Stimulated activated CD4-positive, alpha-beta T cell treated with anti-CD3 and anti-CD28 coated beads, Interleukin-4, amount 100 ng/mL, for 1 hour (primary cell): Measurements from ENCODE around the gene PRM1.
A peak's percentile ranks its signal among the peaks of the same experiment; 100 is the strongest.
"Not testable (repeated sequence)": the region's sequence is repeated elsewhere in the genome, so short reads cannot be mapped to it uniquely, and the experiment has no call there.

ENCODE experiments used
- DNase-seq: peaks from one replicate; pipeline ENCODE4 v3.0.0-alpha.2; 2020

Gene PRM1

GRCh38 chr16:11313493-11314308 is 32.6 kb upstream of the PRM1 start:
- no peak for DNase-seq

DNA sequence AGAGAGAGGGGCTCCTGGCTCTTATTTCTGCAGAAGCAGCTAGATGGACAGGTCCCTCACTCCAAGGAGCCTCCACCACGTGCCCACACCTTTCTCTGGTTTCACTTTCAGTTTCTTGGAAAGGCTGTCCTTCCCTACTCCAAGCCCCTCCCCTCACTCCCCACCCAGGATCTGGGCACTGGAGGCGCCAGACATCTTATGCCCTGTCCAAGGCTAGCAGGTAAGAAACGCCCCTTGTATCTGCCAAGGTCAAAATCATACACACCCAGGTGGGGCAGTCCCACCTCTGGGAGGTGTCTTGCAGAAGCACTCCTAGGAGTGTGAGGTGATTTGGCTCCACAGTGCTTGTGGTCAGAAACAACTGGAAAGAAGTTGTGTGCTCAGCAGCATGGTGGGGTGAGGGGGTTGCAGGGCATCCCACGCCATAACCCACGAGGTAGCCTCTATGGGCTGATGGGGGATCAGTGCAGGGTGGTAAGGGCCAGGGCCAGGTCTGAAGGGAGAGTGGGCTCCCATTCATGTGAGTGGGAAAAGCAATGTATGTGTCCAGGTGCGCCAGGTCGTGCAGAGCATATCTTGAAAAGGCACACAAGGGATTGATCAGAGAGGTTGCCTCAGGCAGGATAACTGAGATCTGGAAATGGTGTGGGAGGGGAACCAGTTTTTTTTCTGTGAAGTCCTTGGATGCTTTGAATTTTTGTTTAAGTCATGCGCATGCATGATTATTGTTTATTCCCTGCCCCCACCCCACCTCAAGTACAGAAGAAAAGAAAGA is 31.8 kb upstream of the PRM1 start:
- no peak for DNase-seq

- DNase-seq: no peak
These were observed 29.9 kb upstream of the PRM1 start for GRCh38 chr16:11310997-11311561.

DNA sequence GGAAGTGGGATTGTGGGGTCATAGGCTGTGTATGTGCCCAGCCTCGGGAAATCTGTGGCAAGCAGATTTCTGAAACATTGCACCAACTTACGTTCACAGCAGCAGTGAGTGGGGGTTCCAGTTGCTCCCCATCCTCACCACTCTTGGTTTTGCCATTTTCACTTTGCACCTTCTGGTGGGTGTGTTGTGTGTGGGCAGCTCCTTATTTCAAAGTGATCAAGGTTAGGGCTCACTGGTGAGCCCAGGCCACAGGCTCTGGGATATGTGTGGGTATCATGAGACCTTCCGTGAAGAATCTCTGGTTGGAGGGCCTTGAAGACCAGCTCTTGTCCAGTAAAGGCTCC is 29.5 kb upstream of the PRM1 start:
- no peak for DNase-seq

GRCh38 chr16:11309895-11310633 is 28.9 kb upstream of the PRM1 start:
- DNase-seq: no peak

GRCh38 chr16:11308493-11309283 is 27.6 kb upstream of the PRM1 start:
- no peak for DNase-seq

DNA sequence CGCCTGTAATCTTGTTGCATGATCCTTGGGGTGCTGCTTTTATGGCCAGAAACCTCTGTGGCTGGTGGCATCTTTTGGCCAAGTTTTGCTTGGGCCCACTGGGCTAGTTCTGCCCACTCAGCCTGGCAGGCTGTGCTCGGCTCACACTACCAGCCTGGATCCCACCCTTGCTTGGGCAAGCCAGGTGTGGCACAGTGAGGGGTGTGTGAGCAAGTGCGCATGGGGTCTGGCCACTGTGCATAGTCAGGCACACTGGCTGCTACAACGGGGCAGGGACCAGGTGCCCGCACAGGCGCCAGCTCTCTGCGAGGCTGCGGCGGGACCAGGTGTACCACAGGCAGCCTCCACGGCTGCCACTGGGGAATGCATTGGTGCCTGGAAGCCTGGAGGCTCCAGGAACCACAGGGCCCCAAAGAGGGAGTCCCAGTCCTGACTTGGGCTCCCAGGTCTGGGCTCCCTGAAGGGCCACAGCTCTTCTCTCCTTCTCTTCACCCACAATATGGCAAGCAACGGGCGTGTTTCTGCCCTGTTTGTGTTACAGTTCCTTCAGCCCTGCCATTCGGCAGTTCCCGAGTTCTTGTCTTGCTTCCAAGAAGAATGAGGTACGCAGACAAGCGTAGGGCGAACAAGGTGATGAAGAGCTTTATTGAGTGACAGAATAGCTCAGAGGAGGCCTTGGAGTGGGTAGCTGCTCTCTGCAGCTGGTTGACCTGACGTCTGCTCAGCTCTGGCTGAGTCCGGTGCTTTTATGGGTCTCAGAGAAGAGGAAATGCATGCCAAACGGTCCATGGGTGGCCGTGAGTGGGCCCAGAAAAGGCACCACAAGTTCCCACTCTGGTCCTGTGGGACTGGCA is 26.7 kb upstream of the PRM1 start:
- no peak for DNase-seq

DNA sequence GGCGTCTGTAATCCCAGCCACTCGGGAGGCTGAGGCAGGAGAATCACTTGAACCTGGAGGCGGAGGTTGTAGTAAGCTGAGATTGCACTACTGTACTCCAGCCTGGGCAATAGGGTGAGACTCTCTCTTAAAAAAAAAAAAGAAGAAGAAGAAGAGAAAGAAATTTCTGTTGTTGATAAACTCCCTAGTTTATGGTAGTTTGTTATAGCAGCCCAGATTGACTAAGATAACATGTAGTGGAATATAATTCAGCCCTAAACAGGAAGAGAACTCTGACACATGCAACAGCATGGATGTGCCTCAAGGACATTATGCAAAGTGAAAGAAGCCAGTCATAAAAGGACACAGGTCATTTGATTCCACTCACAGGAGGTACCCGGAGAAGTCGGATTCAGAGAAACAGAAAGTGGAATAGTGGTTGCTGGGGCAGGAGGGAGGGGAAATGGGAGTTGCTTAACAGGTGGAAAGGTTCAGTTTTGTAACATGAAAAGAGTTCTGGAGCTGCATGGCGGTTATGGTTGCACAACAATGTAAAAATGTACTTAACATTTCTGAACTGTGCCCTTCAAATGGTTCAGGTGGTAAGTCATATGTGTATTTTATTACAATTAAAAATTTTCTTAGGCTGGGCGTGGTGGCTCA is 26.0 kb upstream of the PRM1 start:
- no peak for DNase-seq

DNA sequence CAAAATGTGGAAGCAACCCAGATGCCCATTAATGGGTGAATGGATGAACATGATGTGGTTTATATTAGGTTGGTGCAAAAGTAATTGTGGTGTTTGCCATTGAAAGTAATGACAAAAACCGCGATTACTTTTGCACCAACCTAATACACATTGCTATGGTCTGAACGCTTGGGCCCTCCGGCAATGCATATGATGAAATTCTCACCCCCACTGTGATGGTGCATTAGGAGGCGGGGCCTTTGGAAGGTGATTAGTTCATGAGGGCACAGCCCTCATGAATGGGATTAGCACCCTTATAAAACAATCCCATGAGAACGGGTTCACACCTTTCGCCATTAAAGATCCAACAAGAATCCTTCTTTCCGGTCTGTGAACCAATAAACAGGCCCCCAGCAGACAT is 25.3 kb upstream of the PRM1 start:
- DNase-seq: no peak

DNA sequence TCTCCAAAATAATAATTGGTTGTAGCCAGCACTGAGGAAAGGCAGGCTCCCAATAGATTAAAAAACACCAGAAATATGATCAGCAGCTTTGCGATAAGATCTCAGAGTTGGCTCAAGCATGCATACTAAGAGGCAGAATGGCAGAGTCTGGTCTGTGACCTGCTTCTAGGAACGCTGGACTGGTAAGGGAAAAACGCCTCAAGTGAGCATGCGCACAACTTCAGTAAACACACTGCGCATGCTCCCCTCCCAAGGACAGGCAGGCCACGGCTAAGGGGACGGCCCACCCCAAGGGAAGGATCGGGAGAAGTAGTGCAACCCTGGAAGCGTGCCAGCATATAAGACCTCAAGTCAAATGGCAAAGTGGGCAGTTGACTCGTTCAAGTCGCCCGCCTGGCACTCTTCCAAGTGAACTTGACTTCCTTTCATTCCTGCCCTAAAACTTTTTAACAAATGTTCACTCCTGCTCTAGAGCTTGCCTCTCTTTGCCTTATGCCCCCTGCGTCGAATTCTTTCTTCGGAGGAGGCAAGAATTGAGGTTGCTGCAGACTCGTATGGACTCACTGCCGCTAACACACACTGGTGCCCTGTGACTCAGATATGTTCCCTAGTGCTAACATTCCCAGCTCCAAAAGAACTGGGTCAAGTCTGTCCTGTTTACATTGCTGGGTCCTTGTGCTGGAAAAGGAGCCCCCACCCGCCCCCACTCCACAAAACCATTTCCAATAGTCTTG is 22.4 kb upstream of the PRM1 start:
- DNase-seq: no peak

GRCh38 chr16:11302977-11303376 is 21.8 kb upstream of the PRM1 start:
- DNase-seq: no peak

- no peak for DNase-seq
These were observed 20.7 kb upstream of the PRM1 start for GRCh38 chr16:11301645-11302501.

- no peak for DNase-seq
These were observed 19.4 kb upstream of the PRM1 start for GRCh38 chr16:11300560-11300892.

DNA sequence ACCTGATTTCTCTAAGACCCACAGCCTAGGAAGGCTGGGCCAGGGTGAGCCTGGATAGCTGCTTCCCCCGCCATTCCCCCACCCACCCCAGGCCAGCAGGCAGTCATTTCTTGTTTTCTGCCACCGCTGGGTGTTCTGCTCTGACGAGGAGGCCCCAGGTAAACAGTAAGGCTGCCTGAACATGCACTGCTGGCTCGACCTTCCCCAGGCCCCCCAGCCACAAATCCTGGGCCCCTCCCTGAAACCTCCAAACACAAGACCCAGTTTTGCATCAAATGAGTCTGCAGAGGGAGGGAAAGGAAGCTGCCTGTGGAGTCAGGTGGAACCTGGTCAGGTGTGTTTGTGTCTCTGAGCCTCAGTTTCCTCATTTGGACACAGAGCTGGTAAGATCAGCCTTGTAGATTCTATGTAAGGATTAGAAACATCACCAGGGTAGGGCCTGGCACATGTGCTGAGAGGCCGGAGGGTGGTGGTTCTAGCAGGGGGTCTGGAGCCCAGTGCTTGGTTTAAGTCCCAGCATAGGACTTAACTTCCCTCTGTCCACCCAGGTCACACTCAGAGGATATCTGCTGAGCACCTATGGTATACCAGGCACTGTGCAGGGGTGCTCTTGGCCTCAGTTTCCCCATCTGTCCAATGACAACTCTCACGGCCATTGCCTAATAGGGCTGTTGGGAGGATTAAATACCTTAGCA is 18.9 kb upstream of the PRM1 start:
- DNase-seq: no peak

DNA sequence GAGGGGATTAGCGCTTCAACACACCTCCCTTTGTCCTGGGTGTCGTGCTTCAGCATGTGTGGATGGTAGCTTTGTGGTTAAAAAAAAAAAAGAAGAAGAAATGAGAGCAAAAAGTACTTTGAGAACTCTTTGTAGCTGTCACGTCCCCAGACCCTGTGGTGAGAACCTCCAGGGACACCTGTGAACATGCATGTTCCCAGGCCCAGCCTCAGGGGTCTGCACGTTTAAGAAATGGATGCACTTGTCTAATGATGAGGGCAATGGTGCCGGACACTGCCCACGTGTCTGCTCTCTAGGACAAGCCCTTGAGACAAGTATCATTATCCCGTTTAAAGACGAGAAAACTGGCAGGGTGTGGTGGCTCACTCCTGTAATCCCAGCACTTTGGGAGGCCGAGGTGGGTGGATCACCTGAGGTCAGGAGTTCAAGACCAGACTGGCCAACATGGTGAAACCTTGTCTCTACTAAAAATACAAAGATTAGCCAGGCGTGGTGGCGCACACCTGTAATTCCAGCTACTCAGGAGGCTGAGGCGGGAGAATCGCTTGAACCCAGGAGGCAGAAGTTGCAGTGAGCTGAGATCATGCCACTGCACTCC is 17.9 kb upstream of the PRM1 start:
- DNase-seq: not testable (repeated sequence)

- no peak for DNase-seq
These were observed 17.2 kb upstream of the PRM1 start for GRCh38 chr16:11298143-11298900.

GRCh38 chr16:11297492-11298142 is 16.5 kb upstream of the PRM1 start:
- DNase-seq: peak; percentile 56
